Stomach (tissue), 9 donors: Measurements from ENCODE around the gene LRMDA. TPM values are rescaled to one million over a fixed set of nuclear protein-coding genes. Genes with fewer than 3 reads are reported as not detected.

Source experiments
- DNase-seq, 2 donors: peaks; one replicate each; pipeline versions ENCODE4 v3.0.0 to v3.0.0-alpha.2; 2013 to 2019
- H3K27ac ChIP-seq, 5 donors: fragments of 200-600 bp in 4 of 5; sonication (generic) in 4 of 5; one replicate each; pipeline ENCODE4 v1.5.1; 2013 to 2019; ENCODE audit warnings: mild to moderate bottlenecking in 1 of 5, moderate library complexity in 1 of 5
- H3K27me3 ChIP-seq, 3 donors: fragments of 200-600 bp; sonication (generic); one replicate each; pipeline ENCODE4 v1.5.1; 2017 to 2019; ENCODE audit warnings: mixed run types in 1 of 3
- H3K36me3 ChIP-seq, 4 donors: fragments of 200-600 bp; sonication (generic); 1 replicate in 3 of 4; 2 replicates in 1 of 4; pipeline ENCODE4 v1.5.1; 2016 to 2019
- H3K4me1 ChIP-seq, 4 donors: fragments of 200-600 bp; sonication (generic); one replicate each; pipeline ENCODE4 v1.5.1; 2016 to 2019
- H3K4me3 ChIP-seq, 4 donors: fragments of 200-600 bp; sonication (generic) in 3 of 4; one replicate each; pipeline ENCODE4 v1.5.1; 2016 to 2019; ENCODE audit warnings: mild to moderate bottlenecking in 1 of 4
- H3K9me3 ChIP-seq, 4 donors: fragments of 200-600 bp; sonication (generic); one replicate each; pipeline ENCODE4 v1.5.1; 2016 to 2019
- CTCF ChIP-seq, 7 experiments: fragments of 450-650 bp in 4 of 7; fragments of 200-600 bp in 3 of 7; sonication (generic) in 3 of 7; IDR thresholded peaks; one replicate each; pipeline ENCODE4 v1.5.1; 2016 to 2019; ENCODE audit warnings: antibody characterized with exemption in 7 of 7, control low read depth in 2 of 7, mild to moderate bottlenecking in 1 of 7
- EP300 ChIP-seq: sonication (generic); formaldehyde crosslinking; IDR thresholded peaks from one replicate; pipeline ENCODE4 v1.6.1; 2017; ENCODE audit warnings: antibody characterized with exemption
- POLR2A ChIP-seq, 4 donors: fragments of 450-650 bp; IDR thresholded peaks; one replicate each; pipeline ENCODE4 v1.6.1; 2016; ENCODE audit warnings: antibody characterized with exemption in 4 of 4, control low read depth in 2 of 4, mild to moderate bottlenecking in 1 of 4, moderate library complexity in 1 of 4
- POLR2AphosphoS5 ChIP-seq, 3 donors: sonication (generic); formaldehyde crosslinking; IDR thresholded peaks; one replicate each; pipeline ENCODE4 v1.6.1; 2016; ENCODE audit warnings: antibody characterized with exemption in 3 of 3
- WGBS, 5 donors: extraction: QIAGEN DNeasy Blood & Tissue Kit in 3 of 5; methylation state at CpG; one replicate each; pipeline versions ENCODE4 v1.1.5 to v1.1.7; 2013 to 2018; 5-methylcytosine and 5-hydroxymethylcytosine counted together
- intact Hi-C: fragments of 100-400 bp; cut with DNase I; formaldehyde crosslinking; loops from one replicate; pipeline ENCODE4 v1.15.1; 2023; ENCODE audit warnings: low total_unique reads
- polyA plus RNA-seq, 3 donors: library from polyadenylated mRNA; stranded (reverse); fragments of 200-250 nt; gene quantifications; one replicate each; pipeline ENCODE4 v1.2.3, GENCODE V29; 2013
- total RNA-seq, 5 donors: library from RNA; depleted of rRNA; stranded (reverse); fragments of >200 nt; gene quantifications; one replicate each; pipeline versions ENCODE4 v1.1.0 to v1.2.3, GENCODE V29; 2014 to 2016
- donor health status: healthy with polysubstance abuse.
- donor health status: Bipolar disorder and iron deficiency.
- donor health status: healthy.

LRMDA gene
- total and polyA plus RNA-seq, 8 donors: 1.3 to 30.2 (median 13.6) TPM; not detected in 1

DNA sequence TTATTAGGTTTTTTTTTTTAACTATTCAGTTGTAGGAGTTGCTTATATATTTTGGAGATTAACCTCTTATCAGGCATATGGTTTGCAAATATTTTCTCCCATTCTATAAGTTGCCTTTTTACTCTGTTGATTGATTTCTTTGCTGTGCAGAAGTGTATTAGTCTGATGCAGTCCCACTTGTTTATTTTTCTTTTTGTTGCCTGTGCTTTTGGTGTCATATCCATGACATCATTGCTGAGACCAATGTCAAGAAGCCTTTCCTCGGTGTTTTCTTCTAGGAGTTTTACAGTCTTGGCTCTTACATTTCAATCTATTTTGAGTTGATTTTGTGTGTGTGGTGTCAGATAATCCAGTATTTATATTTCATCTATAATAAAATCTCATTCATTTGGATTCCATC is 155.4 kb downstream of the LRMDA start:
- TF ChIP-seq POLR2AphosphoS5 (IDR thresholded peaks at IDR 0.05) (no peak), EP300 (no peak), POLR2A (IDR thresholded peaks at IDR 0.05) (no peak), CTCF (IDR thresholded peaks at IDR 0.05) (no peak)
- WGBS, 5 donors: 84 to 100% (median 96%) methylated on average over 1 of the region's 1 CpG
- Histone ChIP-seq H3K27ac (no peak overlapping the region), H3K36me3 (no peaks in the 10 kb centered on the region), H3K4me1 (no peaks in the 10 kb centered on the region), H3K4me3 (no peak overlapping the region), H3K27me3 (no peaks in the 10 kb centered on the region), H3K9me3 (peaks cover 8 to 20% (median 12%) of the 10 kb centered on the region in 4 donors)
- no peak for DNase-seq
- intact Hi-C loops: no loop called here

DNA sequence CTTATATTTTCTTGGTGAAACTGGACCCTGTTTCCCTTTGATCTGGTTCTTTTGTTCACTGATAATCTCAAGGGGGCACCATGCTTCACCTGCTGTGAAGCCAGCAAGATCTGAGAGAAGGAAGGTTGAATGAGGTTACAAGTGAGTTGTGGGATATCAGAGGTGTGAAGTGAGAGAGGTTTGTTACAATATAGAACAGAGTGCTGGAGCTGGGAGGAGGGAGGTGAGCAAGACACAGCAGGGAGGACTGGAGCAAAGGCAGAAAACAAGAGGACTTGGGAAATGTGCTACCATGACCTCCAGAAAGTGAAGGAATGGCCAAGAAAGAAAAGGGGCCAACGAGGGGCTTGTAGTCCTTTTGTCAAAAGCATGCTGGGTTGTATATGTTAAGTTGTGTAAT is 156.6 kb downstream of the LRMDA start:
- no peak overlapping the region for H3K4me3 ChIP-seq
- H3K9me3 ChIP-seq: peaks cover 0 to 8% (median 2%) of the 10 kb centered on the region in 4 donors
- H3K36me3 ChIP-seq: no peaks in the 10 kb centered on the region
- intact Hi-C loops: no loop called here
- H3K4me1 ChIP-seq: peaks cover 2 to 7% (median 6%) of the 10 kb centered on the region in 4 donors
- WGBS, 5 donors: 56 to 79% (median 71%) methylated on average over 1 of the region's 1 CpG
- no peak overlapping the region for H3K27ac ChIP-seq
- no peak for DNase-seq
- no peaks in the 10 kb centered on the region for H3K27me3 ChIP-seq
- TF ChIP-seq EP300: no peak
- no peak for TF ChIP-seq POLR2AphosphoS5 (IDR thresholded peaks at IDR 0.05)
- TF ChIP-seq CTCF (IDR thresholded peaks at IDR 0.05): no peak
- TF ChIP-seq POLR2A (IDR thresholded peaks at IDR 0.05): no peak

GRCh38 chr10:75589895-75590654 is 158.7 kb downstream of the LRMDA start:
- intact Hi-C loops: no loop called here
- no peaks in the 10 kb centered on the region for H3K9me3 ChIP-seq
- WGBS, 5 donors: 96 to 98% (median 97%) methylated on average over 3 of the region's 3 CpGs
- no peaks in the 10 kb centered on the region for H3K36me3 ChIP-seq
- no peaks in the 10 kb centered on the region for H3K27me3 ChIP-seq
- TF ChIP-seq POLR2A (IDR thresholded peaks at IDR 0.05): no peak
- TF ChIP-seq EP300: no peak
- TF ChIP-seq CTCF (IDR thresholded peaks at IDR 0.05): no peak
- TF ChIP-seq POLR2AphosphoS5 (IDR thresholded peaks at IDR 0.05): no peak
- peaks cover 7 to 11% (median 9%) of the 10 kb centered on the region in 4 donors for H3K4me1 ChIP-seq
- DNase-seq: no peak
- no peak overlapping the region for H3K4me3 ChIP-seq
- H3K27ac ChIP-seq: no peak overlapping the region

DNA sequence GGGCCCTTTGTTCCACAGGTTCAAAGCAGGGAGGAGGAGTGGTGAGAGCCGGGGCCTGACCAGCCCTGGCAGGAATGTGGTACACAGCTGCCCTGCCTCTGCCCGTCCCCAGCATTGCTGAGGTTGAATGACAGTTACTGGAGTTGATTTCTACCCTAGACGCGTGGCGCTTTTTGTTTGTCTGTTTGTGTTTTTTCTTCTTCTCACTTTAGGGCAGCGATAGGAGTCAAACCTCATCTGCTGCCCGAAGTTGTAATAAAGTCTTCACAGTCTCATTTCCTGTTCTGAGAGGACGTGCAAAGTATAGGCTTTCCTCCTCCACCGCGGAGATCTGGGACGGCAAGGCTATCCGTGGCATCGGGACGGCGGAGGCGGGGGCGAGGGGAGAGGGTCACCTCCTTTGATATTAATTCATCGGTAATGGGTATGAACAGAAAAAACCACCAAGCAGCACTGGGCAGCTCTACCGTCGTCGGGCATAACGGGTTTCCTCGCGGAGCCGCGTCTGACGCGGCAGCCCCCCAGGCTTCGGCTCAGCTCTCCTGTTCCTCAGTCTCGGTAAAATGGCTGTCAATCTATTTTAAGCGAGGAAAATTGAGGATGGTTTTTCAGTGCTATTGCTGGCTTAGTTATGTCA is 160.8 kb downstream of the LRMDA start:
- Histone ChIP-seq H3K27ac (no peak overlapping the region), H3K36me3 (no peaks in the 10 kb centered on the region), H3K27me3 (no peaks in the 10 kb centered on the region), H3K4me3 (no peak overlapping the region), H3K9me3 (no peaks in the 10 kb centered on the region), H3K4me1 (peaks cover 7 to 11% (median 9%) of the 10 kb centered on the region in 4 donors)
- TF ChIP-seq EP300 (no peak), POLR2AphosphoS5 (IDR thresholded peaks at IDR 0.05) (no peak), POLR2A (IDR thresholded peaks at IDR 0.05) (no peak), CTCF (IDR thresholded peaks at IDR 0.05) (no peak)
- intact Hi-C loops: no loop called here
- no peak for DNase-seq
- 79 to 88% (median 85%) methylated on average over 31 of the region's 31 CpGs for WGBS, 5 donors
